ENCODE data around the gene SPACA6. TPM values are rescaled to one million over a fixed set of nuclear protein-coding genes. Genes with fewer than 3 reads are reported as not detected.
"Not testable (repeated sequence)": the region's sequence is repeated elsewhere in the genome, so short reads cannot be mapped to it uniquely, and the experiment has no call there.

Gene SPACA6
- 11.3 TPM for polyA plus RNA-seq (2013, experiment 1 of 2; ENCODE audit: insufficient read length)
- polyA plus RNA-seq (2013, experiment 2 of 2; ENCODE audit: insufficient read length) = 11.1 TPM

GRCh38 chr19:51693260-51693659, at the start of gene SPACA6:
Gene SPACA6, plus strand, starts transcription at chr19:51693330. Its CDS starts 197 bp downstream, at chr19:51693527.
- DNase-seq = no peak

- DNase-seq = no peak
Measured at GRCh38 chr19:51644636-51645271, 48.4 kb upstream of the SPACA6 start.

- DNase-seq = not testable (repeated sequence)
Measured at GRCh38 chr19:51646730-51647129, 46.4 kb upstream of the SPACA6 start, which contains the start of gene SIGLEC14. Gene SIGLEC14, minus strand, starts transcription at chr19:51646825. Its CDS starts 66 bp downstream, at chr19:51646759.

- no peak for DNase-seq
Measured at GRCh38 chr19:51647318-51647717, 45.8 kb upstream of the SPACA6 start.

- DNase-seq = no peak
Measured at GRCh38 chr19:51651216-51651846, 41.8 kb upstream of the SPACA6 start.

- DNase-seq = no peak
Measured at GRCh38 chr19:51652266-51652665, 40.9 kb upstream of the SPACA6 start.

GRCh38 chr19:51653162-51653561, 40.0 kb upstream of the SPACA6 start:
- DNase-seq = no peak

GRCh38 chr19:51654783-51655182, 38.3 kb upstream of the SPACA6 start:
- no peak for DNase-seq

- DNase-seq = peak; percentile 76
Measured at GRCh38 chr19:51660975-51661600, 32.0 kb upstream of the SPACA6 start.

- no peak for DNase-seq
Measured at GRCh38 chr19:51663650-51664049, 29.5 kb upstream of the SPACA6 start.

GRCh38 chr19:51664131-51664530, 29.0 kb upstream of the SPACA6 start:
- DNase-seq = no peak

- no peak for DNase-seq
Measured at GRCh38 chr19:51664997-51665396, 28.1 kb upstream of the SPACA6 start.

- no peak for DNase-seq
Measured at GRCh38 chr19:51668216-51668615, 24.9 kb upstream of the SPACA6 start.

- DNase-seq = peak; percentile 14
Measured at GRCh38 chr19:51675911-51676565, 17.1 kb upstream of the SPACA6 start.

GRCh38 chr19:51676566-51677083, 16.5 kb upstream of the SPACA6 start:
- DNase-seq = no peak

GRCh38 chr19:51680474-51680873, 12.7 kb upstream of the SPACA6 start:
- DNase-seq = no peak

- DNase-seq = no peak
Measured at GRCh38 chr19:51681286-51681941, 11.7 kb upstream of the SPACA6 start.

- DNase-seq = peak; percentile 20
Measured at GRCh38 chr19:51686171-51686570, 7.0 kb upstream of the SPACA6 start.

- DNase-seq = peak; percentile 54
Measured at GRCh38 chr19:51687791-51688670, 5.1 kb upstream of the SPACA6 start.

GRCh38 chr19:51688671-51689571, 4.2 kb upstream of the SPACA6 start:
- DNase-seq = peak; percentile 98

Measured in fibroblast of skin of scalp (primary cell).